Measurements from ENCODE around the gene MTHFD1L. TPM values are rescaled to one million over a fixed set of nuclear protein-coding genes. Genes with fewer than 3 reads are reported as not detected.
A peak's percentile ranks its signal among the peaks of the same experiment; 100 is the strongest.

MTHFD1L gene
- total and polyA plus RNA-seq, 9 of the 15 experiments (the other 6 are each of a cell fraction or from before 2014, with no cell fraction given): 20.9 to 128 (median 61.0) TPM

DNA sequence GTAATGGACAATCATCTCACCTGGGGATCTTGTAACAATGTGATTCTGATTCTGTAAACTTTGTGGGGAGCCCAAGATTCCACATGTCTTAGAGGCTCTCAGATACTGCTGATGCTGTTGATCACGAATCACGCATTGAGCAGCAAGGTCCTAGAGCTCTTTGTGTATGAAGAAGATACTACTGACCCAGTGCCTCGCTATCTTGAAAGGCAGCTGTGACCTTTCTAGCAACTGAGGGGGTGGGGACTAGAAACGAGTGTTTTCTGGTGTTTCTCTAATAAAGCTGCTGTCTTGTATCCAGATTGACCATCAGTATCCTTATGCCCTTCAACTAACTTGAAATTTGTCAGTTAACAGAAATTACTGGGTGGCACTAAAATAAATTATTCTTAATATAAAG is 142.9 kb downstream of the MTHFD1L start (continued):
- TF ChIP-seq, protein P1, sequence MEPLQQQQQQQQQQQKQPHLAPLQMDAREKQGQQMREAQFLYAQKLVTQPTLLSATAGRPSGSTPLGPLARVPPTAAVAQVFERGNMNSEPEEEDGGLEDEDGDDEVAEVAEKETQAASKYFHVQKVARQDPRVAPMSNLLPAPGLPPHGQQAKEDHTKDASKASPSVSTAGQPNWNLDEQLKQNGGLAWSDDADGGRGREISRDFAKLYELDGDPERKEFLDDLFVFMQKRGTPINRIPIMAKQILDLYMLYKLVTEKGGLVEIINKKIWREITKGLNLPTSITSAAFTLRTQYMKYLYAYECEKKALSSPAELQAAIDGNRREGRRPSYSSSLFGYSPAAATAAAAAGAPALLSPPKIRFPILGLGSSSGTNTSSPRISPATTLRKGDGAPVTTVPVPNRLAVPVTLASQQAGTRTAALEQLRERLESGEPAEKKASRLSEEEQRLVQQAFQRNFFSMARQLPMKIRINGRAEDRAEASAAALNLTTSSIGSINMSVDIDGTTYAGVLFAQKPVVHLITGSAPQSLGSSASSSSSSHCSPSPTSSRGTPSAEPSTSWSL (CRISPR knock-in tag; IDR thresholded peaks at IDR 0.05; ENCODE audit: borderline replicate concordance): no peak
- TF ChIP-seq TRIM28 (IDR thresholded peaks at IDR 0.05): no peak
- TF ChIP-seq CBFA2T3 (IDR thresholded peaks at IDR 0.05): peak; percentile 81

DNA sequence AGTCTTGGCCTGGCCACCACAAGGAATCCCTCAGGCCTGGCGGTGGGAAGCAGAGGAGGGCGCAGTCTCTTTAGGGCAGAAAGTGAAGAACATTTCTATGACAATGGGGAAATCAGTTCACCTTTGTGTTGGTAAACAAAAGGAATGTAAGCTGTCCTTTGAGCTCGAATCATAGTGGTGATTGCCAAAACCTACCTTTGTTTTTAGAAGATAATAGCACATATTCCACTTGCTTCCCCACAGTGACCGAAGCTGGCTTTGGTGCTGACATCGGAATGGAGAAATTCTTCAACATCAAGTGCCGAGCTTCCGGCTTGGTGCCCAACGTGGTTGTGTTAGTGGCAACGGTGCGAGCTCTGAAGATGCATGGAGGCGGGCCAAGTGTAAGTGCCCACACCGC is 144.1 kb downstream of the MTHFD1L start:
- H3K4me1 ChIP-seq (replicated peaks in 1 of 2; ENCODE audit: control insufficient read depth in 2 of 2, insufficient read depth in 2 of 2, low read length in 2 of 2): peaks cover 0 to 3% of the 10 kb centered on the region in 2 experiments; a peak in 1 of 5 replicates
- H4K20me1 ChIP-seq (replicated peaks; ENCODE audit: control insufficient read depth, insufficient read depth, low read length): no peaks in the 10 kb centered on the region
- in situ Hi-C loops (cut with MboI): no loop called here
- no peaks in the 10 kb centered on the region for H3K27me3 ChIP-seq (ENCODE audit: control insufficient read depth in 2 of 2, insufficient read depth in 2 of 2, low read length in 2 of 2)
- no peaks in the 10 kb centered on the region for H3K9me3 ChIP-seq (replicated peaks; ENCODE audit: control insufficient read depth, insufficient read depth, low read depth, low read length)
- no TSS peak for BruUV-seq (replicated peaks)
- no peak overlapping the region for H3K4me3 ChIP-seq
- no peak overlapping the region for H3K27ac ChIP-seq (ENCODE audit: extremely low read depth, low read depth, low read length)
- FAIRE-seq (no peak), DNase-seq (ENCODE audit: extremely low read depth in 1 of 4, low spot score in 3 of 4) (no peak), ATAC-seq (no peak)
- H3K36me3 ChIP-seq (ENCODE audit: control insufficient read depth, insufficient read depth, low read length): peaks cover 40% of the 10 kb centered on the region
- H3K79me2 ChIP-seq (ENCODE audit: control insufficient read depth, insufficient read depth, low read length): no peaks in the 10 kb centered on the region
- POLR2A ChIA-PET: no interaction called here
- no peak overlapping the region for H3K9ac ChIP-seq (ENCODE audit: insufficient read depth in 1 of 2, low read depth in 2 of 2, low read length in 2 of 2)
- H2AFZ ChIP-seq (ENCODE audit: low read depth, low read length): no peak overlapping the region
- H3K9me1 ChIP-seq (ENCODE audit: control insufficient read depth, insufficient read depth, low read length): no peaks in the 10 kb centered on the region
- intact Hi-C loops (cut with micrococcal nuclease): loop anchor here (10.0 kb wide), 1 partner anchor 185 kb away; no protein-coding TSS in a partner anchor
- no peak overlapping the region for H3K4me2 ChIP-seq (ENCODE audit: insufficient read depth, low read length)
- CTCF ChIA-PET (ENCODE audit: low intra/inter-chr PET ratio): no interaction called here
- 95% methylated on average over 12 of the region's 12 CpGs for WGBS (ENCODE audit: insufficient coverage, low coverage, missing lambda C conversion rate)
- TF ChIP-seq MCM3 (IDR thresholded peaks at IDR 0.05) (no peak), NFYB (IDR thresholded peaks at IDR 0.05; ENCODE audit: extremely low read depth, insufficient read length) (no peak), CUX1 (CRISPR knock-in tag; IDR thresholded peaks at IDR 0.05) (no peak), SMAD1 (IDR thresholded peaks at IDR 0.05; ENCODE audit: low read depth, low read length, partially characterized antibody) (no peak)
- TF ChIP-seq, protein P2, sequence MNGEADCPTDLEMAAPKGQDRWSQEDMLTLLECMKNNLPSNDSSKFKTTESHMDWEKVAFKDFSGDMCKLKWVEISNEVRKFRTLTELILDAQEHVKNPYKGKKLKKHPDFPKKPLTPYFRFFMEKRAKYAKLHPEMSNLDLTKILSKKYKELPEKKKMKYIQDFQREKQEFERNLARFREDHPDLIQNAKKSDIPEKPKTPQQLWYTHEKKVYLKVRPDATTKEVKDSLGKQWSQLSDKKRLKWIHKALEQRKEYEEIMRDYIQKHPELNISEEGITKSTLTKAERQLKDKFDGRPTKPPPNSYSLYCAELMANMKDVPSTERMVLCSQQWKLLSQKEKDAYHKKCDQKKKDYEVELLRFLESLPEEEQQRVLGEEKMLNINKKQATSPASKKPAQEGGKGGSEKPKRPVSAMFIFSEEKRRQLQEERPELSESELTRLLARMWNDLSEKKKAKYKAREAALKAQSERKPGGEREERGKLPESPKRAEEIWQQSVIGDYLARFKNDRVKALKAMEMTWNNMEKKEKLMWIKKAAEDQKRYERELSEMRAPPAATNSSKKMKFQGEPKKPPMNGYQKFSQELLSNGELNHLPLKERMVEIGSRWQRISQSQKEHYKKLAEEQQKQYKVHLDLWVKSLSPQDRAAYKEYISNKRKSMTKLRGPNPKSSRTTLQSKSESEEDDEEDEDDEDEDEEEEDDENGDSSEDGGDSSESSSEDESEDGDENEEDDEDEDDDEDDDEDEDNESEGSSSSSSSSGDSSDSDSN (IDR thresholded peaks at IDR 0.05; ENCODE audit: borderline replicate concordance in 1 of 2, low read depth in 2 of 2, low read length in 2 of 2): no peak
- TF ChIP-seq, protein P3, sequence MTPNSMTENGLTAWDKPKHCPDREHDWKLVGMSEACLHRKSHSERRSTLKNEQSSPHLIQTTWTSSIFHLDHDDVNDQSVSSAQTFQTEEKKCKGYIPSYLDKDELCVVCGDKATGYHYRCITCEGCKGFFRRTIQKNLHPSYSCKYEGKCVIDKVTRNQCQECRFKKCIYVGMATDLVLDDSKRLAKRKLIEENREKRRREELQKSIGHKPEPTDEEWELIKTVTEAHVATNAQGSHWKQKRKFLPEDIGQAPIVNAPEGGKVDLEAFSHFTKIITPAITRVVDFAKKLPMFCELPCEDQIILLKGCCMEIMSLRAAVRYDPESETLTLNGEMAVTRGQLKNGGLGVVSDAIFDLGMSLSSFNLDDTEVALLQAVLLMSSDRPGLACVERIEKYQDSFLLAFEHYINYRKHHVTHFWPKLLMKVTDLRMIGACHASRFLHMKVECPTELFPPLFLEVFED (CRISPR knock-in tag; conservative IDR thresholded peaks at IDR 0.05): no peak

Data from K562 (cell line).